IMR-90 (cell line): ENCODE results near the gene ARMH1. TPM values are rescaled to one million over a fixed set of nuclear protein-coding genes. Genes with fewer than 3 reads are reported as not detected.

ENCODE experiments used
- ATAC-seq: fragments of 200-7000 bp; cut with Tn5 transposase; 2 replicates; pipeline ENCODE4 v1.9.1; 2020; ENCODE audit warnings: low read depth, mild to moderate bottlenecking, moderate library complexity
- BruUV-seq: library from RNA; stranded (reverse); fragments of 400-500 nt; replicated peaks from 2 replicates; lab custom pipeline; 2021; lab: Mats Ljungman, UMichigan
- CTCF ChIA-PET: fragments of 300-600 bp; formaldehyde crosslinking; extraction: SDS; loops from one replicate; lab custom pipeline; 2021; ENCODE audit warnings: antibody characterized with exemption; lab: Yijun Ruan, JAX
- POLR2A ChIA-PET: fragments of 300-600 bp; sonication (Branson Sonifier 250); formaldehyde crosslinking; loops from one replicate; lab custom pipeline; 2022; ENCODE audit warnings: antibody characterized with exemption; ENCODE audit not compliant: unreplicated experiment; lab: Charles Lee
- DNase-seq: peaks from one replicate; pipeline ENCODE4 v3.0.0; 2013
- H2AFZ ChIP-seq: replicated peaks from 2 replicates; pipeline ENCODE3; 2013; ENCODE audit warnings: low read length, mild to moderate bottlenecking; ENCODE audit not compliant: poor library complexity
- H2AK5ac ChIP-seq: 2 replicates; pipeline ENCODE4 v1.6.1; 2013; ENCODE audit warnings: low read depth, low read length, inconsistent platforms
- H2AK9ac ChIP-seq: replicated peaks from 2 replicates; pipeline ENCODE3; 2013; ENCODE audit warnings: mild to moderate bottlenecking, low read depth, low read length, moderate library complexity; ENCODE audit not compliant: poor library complexity
- H2BK120ac ChIP-seq: 2 replicates; pipeline ENCODE4 v1.6.1; 2013; ENCODE audit warnings: low read depth, low read length, inconsistent platforms
- H2BK15ac ChIP-seq: 3 replicates; pipeline ENCODE4 v1.6.1; 2013; ENCODE audit warnings: low read depth, low read length, inconsistent platforms
- H2BK20ac ChIP-seq: 2 replicates; pipeline ENCODE4 v1.6.1; 2013; ENCODE audit warnings: low read depth, mild to moderate bottlenecking, inconsistent platforms, low read length, moderate library complexity
- H2BK5ac ChIP-seq: 2 replicates; pipeline ENCODE4 v1.6.1; 2013; ENCODE audit warnings: mild to moderate bottlenecking, low read depth, low read length, inconsistent platforms; ENCODE audit not compliant: poor library complexity, severe bottlenecking
- H3K14ac ChIP-seq: replicated peaks from 2 replicates; pipeline ENCODE4 v1.6.1; 2013; ENCODE audit warnings: low read depth, low read length, inconsistent platforms
- H3K18ac ChIP-seq: 2 replicates; pipeline ENCODE4 v1.6.1; 2013; ENCODE audit warnings: low read depth, low read length, control low read depth
- H3K23ac ChIP-seq: 2 replicates; pipeline ENCODE4 v1.6.1; 2013; ENCODE audit warnings: low read depth, low read length, inconsistent platforms
- H3K27ac ChIP-seq: 2 replicates; pipeline ENCODE4 v1.5.1; 2013; ENCODE audit warnings: mild to moderate bottlenecking, control low read depth, low read length; ENCODE audit not compliant: insufficient read depth
- H3K27me3 ChIP-seq: 2 replicates; pipeline ENCODE4 v1.6.1; 2013; ENCODE audit warnings: low read length; ENCODE audit not compliant: control insufficient read depth, insufficient read depth
- H3K36me3 ChIP-seq: 2 replicates; pipeline ENCODE4 v1.6.1; 2013; ENCODE audit warnings: low read length, mixed read lengths; ENCODE audit not compliant: control insufficient read depth, insufficient read depth
- H3K4ac ChIP-seq: 2 replicates; pipeline ENCODE4 v1.6.1; 2013; ENCODE audit warnings: low read depth, low read length, inconsistent platforms
- H3K4me1 ChIP-seq: 2 replicates; pipeline ENCODE4 v1.6.1; 2013; ENCODE audit warnings: low read length, mixed read lengths; ENCODE audit not compliant: control insufficient read depth, insufficient read depth
- H3K4me2 ChIP-seq: 2 replicates; pipeline ENCODE4 v1.6.1; 2013; ENCODE audit warnings: low read depth, mild to moderate bottlenecking, control low read depth, low read length, moderate library complexity
- H3K4me3 ChIP-seq: 2 replicates; pipeline ENCODE4 v1.5.1; 2013; ENCODE audit warnings: low read depth, mild to moderate bottlenecking, control low read depth, low read length, moderate library complexity; ENCODE audit not compliant: insufficient read depth
- H3K56ac ChIP-seq: 2 replicates; pipeline ENCODE4 v1.6.1; 2013; ENCODE audit warnings: low read length, inconsistent platforms; ENCODE audit not compliant: insufficient read depth; ENCODE audit errors: extremely low read depth
- H3K79me1 ChIP-seq, 2 experiments: 2 replicates each; pipeline ENCODE4 v1.6.1; 2013; ENCODE audit warnings: low read length in 2 of 2, inconsistent platforms in 1 of 2, low read depth in 1 of 2
- H3K9ac ChIP-seq: 2 replicates; pipeline ENCODE4 v1.6.1; 2013; ENCODE audit warnings: low read depth, low read length, control low read depth
- H3K9me1 ChIP-seq: 2 replicates; pipeline ENCODE4 v1.6.1; 2013; ENCODE audit warnings: low read length, inconsistent platforms; ENCODE audit not compliant: insufficient read depth
- H3K9me3 ChIP-seq: 2 replicates; pipeline ENCODE4 v1.6.1; 2013; ENCODE audit warnings: low read length; ENCODE audit not compliant: control insufficient read depth, insufficient read depth
- H4K20me1 ChIP-seq: 2 replicates; pipeline ENCODE4 v1.6.1; 2013; ENCODE audit warnings: low read length, inconsistent platforms; ENCODE audit not compliant: insufficient read depth
- H4K5ac ChIP-seq: 2 replicates; pipeline ENCODE4 v1.6.1; 2013; ENCODE audit warnings: mild to moderate bottlenecking, low read depth, low read length, control low read depth
- H4K8ac ChIP-seq, 2 experiments: 2 replicates each; pipeline ENCODE4 v1.6.1; 2013; ENCODE audit warnings: low read depth in 2 of 2, low read length in 2 of 2, control low read depth in 1 of 2, inconsistent platforms in 1 of 2
- H4K91ac ChIP-seq: 2 replicates; pipeline ENCODE4 v1.6.1; 2013; ENCODE audit warnings: low read depth, low read length, inconsistent platforms; ENCODE audit not compliant: insufficient read depth
- BHLHE40 ChIP-seq: fragments of 150-350 bp; IDR thresholded peaks from 2 replicates; pipeline ENCODE4 v1.6.1; 2016; ENCODE audit warnings: mild to moderate bottlenecking, low read depth, low read length
- CHD1 ChIP-seq: IDR thresholded peaks from 2 replicates; pipeline ENCODE4 v1.6.1; 2012; ENCODE audit warnings: low read depth, low read length, improper control_type of control experiment
- FOS ChIP-seq: fragments of 150-350 bp; IDR thresholded peaks from 2 replicates; pipeline ENCODE4 v1.6.1; 2016; ENCODE audit warnings: low read depth, low read length
- MAZ ChIP-seq: IDR thresholded peaks from 2 replicates; pipeline ENCODE4 v1.6.1; 2012; ENCODE audit warnings: low read depth, mild to moderate bottlenecking, low read length, improper control_type of control experiment, moderate library complexity, borderline replicate concordance
- MXI1 ChIP-seq: IDR thresholded peaks from 2 replicates; pipeline ENCODE4 v1.6.1; 2012; ENCODE audit warnings: low read depth, mild to moderate bottlenecking, low read length, moderate library complexity, borderline replicate concordance
- RAD21 ChIP-seq: IDR thresholded peaks from 2 replicates; pipeline ENCODE4 v1.6.1; 2012; ENCODE audit warnings: low read length, improper control_type of control experiment
- RCOR1 ChIP-seq: IDR thresholded peaks from 2 replicates; pipeline ENCODE4 v1.6.1; 2012; ENCODE audit warnings: mild to moderate bottlenecking, low read length, improper control_type of control experiment; ENCODE audit not compliant: insufficient replicate concordance
- USF2 ChIP-seq: fragments of 150-350 bp; IDR thresholded peaks from 2 replicates; pipeline ENCODE4 v1.6.1; 2017; ENCODE audit warnings: mild to moderate bottlenecking, antibody characterized with exemption, low read length, low read depth
- WGBS, 2 experiments: methylation state at CpG; one replicate each; pipeline versions ENCODE4 v1.1.5 to v1.1.7; 2013; ENCODE audit warnings: missing lambda C conversion rate in 2 of 2; ENCODE audit not compliant: insufficient read length in 1 of 2; ENCODE audit errors: extremely low coverage in 2 of 2; 5-methylcytosine and 5-hydroxymethylcytosine counted together
- dilution Hi-C: fragments of 300-500 bp; cut with HindIII; formaldehyde crosslinking; loops from one replicate; pipeline ENCODE4 v1.14.3; 2018; ENCODE audit warnings: low sequenced_read_pairs; ENCODE audit not compliant: unreplicated experiment
- in situ Hi-C: fragments of 300-500 bp; cut with MboI; formaldehyde crosslinking; loops from 3 replicates; pipeline ENCODE4 v1.14.3; 2019; ENCODE audit warnings: low sequenced_read_pairs, inconsistent platforms, mixed read lengths
- intact Hi-C: fragments of 100-400 bp; cut with micrococcal nuclease; formaldehyde crosslinking; loops from 2 replicates; pipeline ENCODE4 v1.10.0; 2022
- polyA plus RNA-seq, 3 experiments: library from polyadenylated mRNA; depleted of rRNA; stranded (reverse); fragments of >200 nt; gene quantifications; 2 replicates each; pipeline ENCODE4 v1.2.3, GENCODE V29; 2012; ENCODE audit warnings: low replicate concordance in 1 of 3
- total RNA-seq: library from RNA; depleted of rRNA; stranded (reverse); fragments of >200 nt; gene quantifications from 2 replicates; pipeline ENCODE4 v1.2.3, GENCODE V29; 2012
- TF ChIP-seq, protein P1 (sequence below): fragments of 150-350 bp; IDR thresholded peaks from 2 replicates; pipeline ENCODE4 v1.6.1; 2016; ENCODE audit warnings: low read depth, mild to moderate bottlenecking, low read length, moderate library complexity, borderline replicate concordance

Gene ARMH1
- total and polyA plus RNA-seq, 2 of the 4 experiments (the other 2 are of a cell fraction), result 0.36 to 0.72 TPM

- Histone ChIP-seq H2BK120ac (no peak overlapping the region), H3K9me1 (no peaks in the 10 kb centered on the region), H4K91ac (no peak overlapping the region), H3K4me1 (no peaks in the 10 kb centered on the region; the same call in 1 of the 2 replicates), H4K5ac (no peak overlapping the region), H2AK9ac (no peak overlapping the region), H4K20me1 (no peaks in the 10 kb centered on the region), H3K27me3 (peaks cover 14% of the 10 kb centered on the region), H3K9ac (no peak overlapping the region), H3K4me2 (no peak overlapping the region), H2AK5ac (no peak overlapping the region), H3K14ac (no peak overlapping the region), H3K4ac (no peak overlapping the region), H3K9me3 (no peaks in the 10 kb centered on the region), H3K56ac (no peak overlapping the region), H3K79me1 (no peaks in the 10 kb centered on the region), H3K27ac (no peak overlapping the region), H2BK20ac (no peak overlapping the region), H3K36me3 (no peaks in the 10 kb centered on the region), H2AFZ (no peak overlapping the region), H4K8ac (no peak overlapping the region), H2BK15ac (no peak overlapping the region), H2BK5ac (no peak overlapping the region), H3K18ac (no peak overlapping the region), H3K23ac (no peak overlapping the region), H3K4me3 (no peak overlapping the region)
- POLR2A ChIA-PET, result no interaction called here
- no CpG with 5 or more reads among the region's 4 CpGs for WGBS, 2 experiments
- BruUV-seq, result no TSS peak
- in situ Hi-C loops, result no loop called here
- intact Hi-C loops, result no loop called here
- dilution Hi-C loops, result no loop called here
- CTCF ChIA-PET, result interaction anchor here (0.5 to 0.8 kb wide), 2 partner anchors 8 to 22 kb away, joined by 3 read pairs; no protein-coding TSS in a partner anchor
- TF ChIP-seq, protein P1, sequence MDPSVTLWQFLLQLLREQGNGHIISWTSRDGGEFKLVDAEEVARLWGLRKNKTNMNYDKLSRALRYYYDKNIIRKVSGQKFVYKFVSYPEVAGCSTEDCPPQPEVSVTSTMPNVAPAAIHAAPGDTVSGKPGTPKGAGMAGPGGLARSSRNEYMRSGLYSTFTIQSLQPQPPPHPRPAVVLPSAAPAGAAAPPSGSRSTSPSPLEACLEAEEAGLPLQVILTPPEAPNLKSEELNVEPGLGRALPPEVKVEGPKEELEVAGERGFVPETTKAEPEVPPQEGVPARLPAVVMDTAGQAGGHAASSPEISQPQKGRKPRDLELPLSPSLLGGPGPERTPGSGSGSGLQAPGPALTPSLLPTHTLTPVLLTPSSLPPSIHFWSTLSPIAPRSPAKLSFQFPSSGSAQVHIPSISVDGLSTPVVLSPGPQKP, result no peak
- TF ChIP-seq RAD21 (no peak), BHLHE40 (no peak), USF2 (no peak), MAZ (no peak), RCOR1 (no peak), FOS (no peak), MXI1 (no peak), CHD1 (no peak)
- ATAC-seq (no peak), DNase-seq (no peak)
These were observed 21.2 kb downstream of the ARMH1 start for GRCh38 chr1:44695671-44696070.
